SK-N-SH treated with all-trans-retinoic acid at 6 μM for 48 hours (cell line): ENCODE measurements around the gene POT1.

Experiments
- ATAC-seq: fragments of 200-7000 bp; cut with Tn5 transposase; 3 replicates; pipeline ENCODE4 v1.9.1; 2020; ENCODE audit warnings: mild to moderate bottlenecking, moderate library complexity
- ARNTL ChIP-seq: fragments of 450-650 bp; formaldehyde crosslinking; IDR thresholded peaks from 2 replicates; pipeline ENCODE4 v1.5.0; 2020; ENCODE audit warnings: low read depth, mild to moderate bottlenecking, moderate library complexity, borderline replicate concordance
- BACH2 ChIP-seq: fragments of 250-450 bp; sonication (Bioruptor Pico); IDR thresholded peaks from 2 replicates; pipeline ENCODE4 v1.9.0; 2021; ENCODE audit warnings: mild to moderate bottlenecking, borderline replicate concordance
- ESRRG ChIP-seq: fragments of 250-450 bp; sonication (Bioruptor Pico); IDR thresholded peaks from 2 replicates; pipeline ENCODE4 v1.6.1; 2021; ENCODE audit warnings: mild to moderate bottlenecking
- GLIS3 ChIP-seq: fragments of 250-450 bp; sonication (Bioruptor Pico); IDR thresholded peaks from 2 replicates; pipeline ENCODE4 v1.5.0; 2020; ENCODE audit warnings: mild to moderate bottlenecking, moderate library complexity
- ISL1 ChIP-seq: fragments of 250-450 bp; sonication (Bioruptor Pico); IDR thresholded peaks from 2 replicates; pipeline ENCODE4 v2.1.2; 2022; ENCODE audit warnings: mild to moderate bottlenecking, moderate library complexity
- OSR1 ChIP-seq: fragments of 250-450 bp; sonication (Bioruptor Pico); IDR thresholded peaks from 2 replicates; pipeline ENCODE4 v1.8.0; 2022; ENCODE audit warnings: moderate library complexity, mild to moderate bottlenecking, inconsistent platforms
- RARB ChIP-seq: fragments of 250-450 bp; sonication (Bioruptor Pico); IDR thresholded peaks from 2 replicates; pipeline ENCODE4 v1.8.0; 2021; ENCODE audit warnings: mild to moderate bottlenecking, moderate library complexity
- SNAI2 ChIP-seq: fragments of 250-450 bp; sonication (Bioruptor Pico); IDR thresholded peaks from 2 replicates; pipeline ENCODE4 v1.5.0; 2020; ENCODE audit warnings: mild to moderate bottlenecking, moderate library complexity
- TCF4 ChIP-seq: fragments of 250-450 bp; sonication (Bioruptor Pico); IDR thresholded peaks from 2 replicates; pipeline ENCODE4 v1.8.0; 2021; ENCODE audit warnings: mild to moderate bottlenecking, moderate library complexity, borderline replicate concordance
- TOX ChIP-seq: fragments of 250-450 bp; sonication (Bioruptor Pico); IDR thresholded peaks from 2 replicates; pipeline ENCODE4 v1.8.0; 2021; ENCODE audit warnings: mild to moderate bottlenecking, moderate library complexity, borderline replicate concordance
- ZC3H10 ChIP-seq: fragments of 250-450 bp; sonication (Bioruptor Pico); IDR thresholded peaks from 2 replicates; pipeline ENCODE4 v1.5.1; 2021; ENCODE audit warnings: mild to moderate bottlenecking, moderate library complexity
- ZFP30 ChIP-seq: fragments of 450-650 bp; formaldehyde crosslinking; IDR thresholded peaks from 2 replicates; pipeline ENCODE4 v1.5.0; 2022; ENCODE audit warnings: mild to moderate bottlenecking, moderate library complexity
- ZNF70 ChIP-seq: fragments of 450-650 bp; formaldehyde crosslinking; IDR thresholded peaks from 2 replicates; pipeline ENCODE4 v1.5.0; 2020; ENCODE audit warnings: mild to moderate bottlenecking, moderate library complexity
- TF ChIP-seq, protein P1 (sequence below): fragments of 250-450 bp; sonication (Bioruptor Pico); IDR thresholded peaks from 2 replicates; pipeline ENCODE4 v1.8.0; 2021; ENCODE audit warnings: low read depth, mild to moderate bottlenecking, moderate library complexity, borderline replicate concordance
- TF ChIP-seq, protein P2 (sequence below): fragments of 250-450 bp; sonication (Bioruptor Pico); IDR thresholded peaks from 2 replicates; pipeline ENCODE4 v1.5.1; 2021; ENCODE audit warnings: mild to moderate bottlenecking, moderate library complexity
- TF ChIP-seq, protein P3 (sequence below): fragments of 250-450 bp; sonication (Bioruptor Pico); IDR thresholded peaks from 2 replicates; pipeline ENCODE4 v1.8.0; 2020; ENCODE audit warnings: mild to moderate bottlenecking, moderate library complexity, borderline replicate concordance
- TF ChIP-seq, protein P4 (sequence below): fragments of 250-450 bp; sonication (Bioruptor Pico); IDR thresholded peaks from 2 replicates; pipeline ENCODE4 v1.5.1; 2020; ENCODE audit warnings: low read depth, mild to moderate bottlenecking, moderate library complexity
- TF ChIP-seq, protein P5 (sequence below): fragments of 250-450 bp; sonication (Bioruptor Pico); IDR thresholded peaks from 2 replicates; pipeline ENCODE4 v1.5.0; 2020; ENCODE audit warnings: mild to moderate bottlenecking, moderate library complexity

POT1 gene

DNA sequence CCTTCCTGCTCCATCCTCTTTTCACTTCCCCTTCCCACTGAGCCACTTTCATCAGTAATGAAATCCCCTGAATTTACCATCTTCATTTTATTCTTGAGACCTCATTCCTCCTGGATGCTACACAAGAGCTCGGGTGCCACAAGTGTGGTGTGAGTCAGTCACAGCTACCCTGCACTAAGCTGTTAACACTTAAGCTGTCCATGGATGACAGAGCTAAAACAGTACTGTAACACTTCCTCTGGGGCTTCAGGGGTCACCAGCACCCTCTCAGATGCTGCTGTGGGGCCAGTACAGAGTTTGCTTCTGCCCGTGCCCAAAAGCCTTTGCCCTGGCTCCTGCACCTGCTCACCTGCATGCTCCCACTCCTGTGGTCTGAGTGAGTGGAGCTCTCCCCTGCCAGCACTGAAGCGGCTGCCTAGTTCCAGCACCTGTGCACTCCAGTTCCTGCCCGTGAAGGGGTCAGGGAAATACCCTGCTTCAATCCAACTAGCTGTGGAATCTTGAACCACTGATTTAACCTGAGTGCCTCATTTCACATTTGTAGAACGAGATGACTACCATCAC, 71.9 kb downstream of the POT1 start:
- ATAC-seq, result no peak
- TF ChIP-seq BACH2 (no peak), ARNTL (CRISPR knock-in tag) (no peak), OSR1 (CRISPR knock-in tag) (no peak), SNAI2 (CRISPR knock-in tag) (no peak), GLIS3 (CRISPR knock-in tag) (no peak), RARB (CRISPR knock-in tag) (no peak), TOX (no peak), ISL1 (no peak), ZNF70 (no peak)
- TF ChIP-seq, protein P1, sequence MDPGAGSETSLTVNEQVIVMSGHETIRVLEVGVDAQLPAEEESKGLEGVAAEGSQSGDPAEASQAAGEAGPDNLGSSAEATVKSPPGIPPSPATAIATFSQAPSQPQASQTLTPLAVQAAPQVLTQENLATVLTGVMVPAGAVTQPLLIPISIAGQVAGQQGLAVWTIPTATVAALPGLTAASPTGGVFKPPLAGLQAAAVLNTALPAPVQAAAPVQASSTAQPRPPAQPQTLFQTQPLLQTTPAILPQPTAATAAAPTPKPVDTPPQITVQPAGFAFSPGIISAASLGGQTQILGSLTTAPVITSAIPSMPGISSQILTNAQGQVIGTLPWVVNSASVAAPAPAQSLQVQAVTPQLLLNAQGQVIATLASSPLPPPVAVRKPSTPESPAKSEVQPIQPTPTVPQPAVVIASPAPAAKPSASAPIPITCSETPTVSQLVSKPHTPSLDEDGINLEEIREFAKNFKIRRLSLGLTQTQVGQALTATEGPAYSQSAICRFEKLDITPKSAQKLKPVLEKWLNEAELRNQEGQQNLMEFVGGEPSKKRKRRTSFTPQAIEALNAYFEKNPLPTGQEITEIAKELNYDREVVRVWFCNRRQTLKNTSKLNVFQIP (CRISPR knock-in tag), result no peak
- TF ChIP-seq, protein P2, sequence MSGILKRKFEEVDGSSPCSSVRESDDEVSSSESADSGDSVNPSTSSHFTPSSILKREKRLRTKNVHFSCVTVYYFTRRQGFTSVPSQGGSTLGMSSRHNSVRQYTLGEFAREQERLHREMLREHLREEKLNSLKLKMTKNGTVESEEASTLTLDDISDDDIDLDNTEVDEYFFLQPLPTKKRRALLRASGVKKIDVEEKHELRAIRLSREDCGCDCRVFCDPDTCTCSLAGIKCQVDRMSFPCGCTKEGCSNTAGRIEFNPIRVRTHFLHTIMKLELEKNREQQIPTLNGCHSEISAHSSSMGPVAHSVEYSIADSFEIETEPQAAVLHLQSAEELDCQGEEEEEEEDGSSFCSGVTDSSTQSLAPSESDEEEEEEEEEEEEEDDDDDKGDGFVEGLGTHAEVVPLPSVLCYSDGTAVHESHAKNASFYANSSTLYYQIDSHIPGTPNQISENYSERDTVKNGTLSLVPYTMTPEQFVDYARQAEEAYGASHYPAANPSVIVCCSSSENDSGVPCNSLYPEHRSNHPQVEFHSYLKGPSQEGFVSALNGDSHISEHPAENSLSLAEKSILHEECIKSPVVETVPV (CRISPR knock-in tag), result no peak
- TF ChIP-seq, all 23 proteins: peak for 0

DNA sequence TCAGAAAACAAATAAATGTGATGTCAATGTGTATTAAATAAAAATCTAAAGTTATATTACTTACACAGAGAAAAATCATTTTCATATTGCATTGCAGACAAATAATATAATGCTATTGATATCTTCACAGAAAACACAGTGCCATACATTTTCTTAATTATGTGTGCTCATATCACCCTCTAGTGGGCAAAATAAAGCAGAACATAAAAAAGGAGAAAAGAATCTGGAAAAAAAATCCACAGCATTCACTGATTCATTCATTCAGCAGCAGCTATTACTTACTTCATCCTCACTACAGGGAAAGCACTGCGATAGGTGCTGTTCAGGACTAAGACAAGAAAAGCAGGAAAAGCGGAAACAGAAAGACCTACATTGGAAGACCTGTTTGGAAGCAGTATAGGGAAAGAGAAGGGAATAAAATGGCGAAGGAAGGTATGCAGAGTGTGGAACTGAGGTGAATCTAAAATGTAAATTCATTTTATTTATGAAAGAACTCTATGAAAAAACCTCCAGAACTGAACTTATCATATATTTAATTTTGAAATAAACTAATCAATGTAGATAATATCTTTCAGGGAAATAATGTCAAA, 73.2 kb downstream of the POT1 start:
- TF ChIP-seq TCF4 (CRISPR knock-in tag) (no peak), ZFP30 (CRISPR knock-in tag) (no peak), ARNTL (CRISPR knock-in tag) (no peak), ISL1 (no peak), ZC3H10 (no peak), OSR1 (CRISPR knock-in tag) (no peak), ESRRG (no peak), BACH2 (no peak), SNAI2 (CRISPR knock-in tag) (no peak)
- TF ChIP-seq, protein P3, sequence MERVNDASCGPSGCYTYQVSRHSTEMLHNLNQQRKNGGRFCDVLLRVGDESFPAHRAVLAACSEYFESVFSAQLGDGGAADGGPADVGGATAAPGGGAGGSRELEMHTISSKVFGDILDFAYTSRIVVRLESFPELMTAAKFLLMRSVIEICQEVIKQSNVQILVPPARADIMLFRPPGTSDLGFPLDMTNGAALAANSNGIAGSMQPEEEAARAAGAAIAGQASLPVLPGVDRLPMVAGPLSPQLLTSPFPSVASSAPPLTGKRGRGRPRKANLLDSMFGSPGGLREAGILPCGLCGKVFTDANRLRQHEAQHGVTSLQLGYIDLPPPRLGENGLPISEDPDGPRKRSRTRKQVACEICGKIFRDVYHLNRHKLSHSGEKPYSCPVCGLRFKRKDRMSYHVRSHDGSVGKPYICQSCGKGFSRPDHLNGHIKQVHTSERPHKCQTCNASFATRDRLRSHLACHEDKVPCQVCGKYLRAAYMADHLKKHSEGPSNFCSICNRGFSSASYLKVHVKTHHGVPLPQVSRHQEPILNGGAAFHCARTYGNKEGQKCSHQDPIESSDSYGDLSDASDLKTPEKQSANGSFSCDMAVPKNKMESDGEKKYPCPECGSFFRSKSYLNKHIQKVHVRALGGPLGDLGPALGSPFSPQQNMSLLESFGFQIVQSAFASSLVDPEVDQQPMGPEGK, result no peak
- TF ChIP-seq, protein P4, sequence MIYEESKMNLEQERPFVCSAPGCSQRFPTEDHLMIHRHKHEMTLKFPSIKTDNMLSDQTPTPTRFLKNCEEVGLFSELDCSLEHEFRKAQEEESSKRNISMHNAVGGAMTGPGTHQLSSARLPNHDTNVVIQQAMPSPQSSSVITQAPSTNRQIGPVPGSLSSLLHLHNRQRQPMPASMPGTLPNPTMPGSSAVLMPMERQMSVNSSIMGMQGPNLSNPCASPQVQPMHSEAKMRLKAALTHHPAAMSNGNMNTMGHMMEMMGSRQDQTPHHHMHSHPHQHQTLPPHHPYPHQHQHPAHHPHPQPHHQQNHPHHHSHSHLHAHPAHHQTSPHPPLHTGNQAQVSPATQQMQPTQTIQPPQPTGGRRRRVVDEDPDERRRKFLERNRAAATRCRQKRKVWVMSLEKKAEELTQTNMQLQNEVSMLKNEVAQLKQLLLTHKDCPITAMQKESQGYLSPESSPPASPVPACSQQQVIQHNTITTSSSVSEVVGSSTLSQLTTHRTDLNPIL (CRISPR knock-in tag), result no peak
- TF ChIP-seq, protein P5, sequence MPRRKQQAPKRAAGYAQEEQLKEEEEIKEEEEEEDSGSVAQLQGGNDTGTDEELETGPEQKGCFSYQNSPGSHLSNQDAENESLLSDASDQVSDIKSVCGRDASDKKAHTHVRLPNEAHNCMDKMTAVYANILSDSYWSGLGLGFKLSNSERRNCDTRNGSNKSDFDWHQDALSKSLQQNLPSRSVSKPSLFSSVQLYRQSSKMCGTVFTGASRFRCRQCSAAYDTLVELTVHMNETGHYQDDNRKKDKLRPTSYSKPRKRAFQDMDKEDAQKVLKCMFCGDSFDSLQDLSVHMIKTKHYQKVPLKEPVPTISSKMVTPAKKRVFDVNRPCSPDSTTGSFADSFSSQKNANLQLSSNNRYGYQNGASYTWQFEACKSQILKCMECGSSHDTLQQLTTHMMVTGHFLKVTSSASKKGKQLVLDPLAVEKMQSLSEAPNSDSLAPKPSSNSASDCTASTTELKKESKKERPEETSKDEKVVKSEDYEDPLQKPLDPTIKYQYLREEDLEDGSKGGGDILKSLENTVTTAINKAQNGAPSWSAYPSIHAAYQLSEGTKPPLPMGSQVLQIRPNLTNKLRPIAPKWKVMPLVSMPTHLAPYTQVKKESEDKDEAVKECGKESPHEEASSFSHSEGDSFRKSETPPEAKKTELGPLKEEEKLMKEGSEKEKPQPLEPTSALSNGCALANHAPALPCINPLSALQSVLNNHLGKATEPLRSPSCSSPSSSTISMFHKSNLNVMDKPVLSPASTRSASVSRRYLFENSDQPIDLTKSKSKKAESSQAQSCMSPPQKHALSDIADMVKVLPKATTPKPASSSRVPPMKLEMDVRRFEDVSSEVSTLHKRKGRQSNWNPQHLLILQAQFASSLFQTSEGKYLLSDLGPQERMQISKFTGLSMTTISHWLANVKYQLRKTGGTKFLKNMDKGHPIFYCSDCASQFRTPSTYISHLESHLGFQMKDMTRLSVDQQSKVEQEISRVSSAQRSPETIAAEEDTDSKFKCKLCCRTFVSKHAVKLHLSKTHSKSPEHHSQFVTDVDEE (CRISPR knock-in tag), result no peak
- TF ChIP-seq, all 23 proteins: peak for 0
- ATAC-seq, result peak; percentile 84

DNA sequence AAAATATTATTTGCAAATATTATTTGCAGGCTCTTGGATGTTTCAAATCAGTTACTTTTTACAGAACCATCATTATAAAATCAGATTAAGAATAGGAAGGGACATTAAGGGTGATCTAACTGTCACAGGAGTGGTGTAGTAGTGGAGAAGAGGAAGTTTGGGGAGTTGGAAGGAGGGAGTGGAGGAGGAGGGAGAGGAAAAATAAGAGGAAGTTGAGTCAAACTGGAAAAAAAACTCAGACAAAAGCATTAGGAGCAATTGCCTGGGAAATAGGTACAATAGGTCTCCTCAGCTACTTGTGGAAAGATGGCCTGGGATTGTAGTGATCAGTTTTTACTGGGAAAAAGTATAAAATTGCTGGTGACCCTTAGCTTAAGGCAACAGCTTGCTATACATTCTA, 86.3 kb downstream of the POT1 start:
- no peak for ATAC-seq
- TF ChIP-seq ISL1 (no peak), ARNTL (CRISPR knock-in tag) (no peak), GLIS3 (CRISPR knock-in tag) (no peak), ZC3H10 (no peak), SNAI2 (CRISPR knock-in tag) (no peak), OSR1 (CRISPR knock-in tag) (no peak)
- TF ChIP-seq, protein P3, result no peak
- TF ChIP-seq, protein P5 (CRISPR knock-in tag), result no peak
- TF ChIP-seq, protein P4 (CRISPR knock-in tag), result no peak
- TF ChIP-seq, protein P1 (CRISPR knock-in tag), result no peak
